Ovary (tissue), 9 donors: Measurements from ENCODE around the gene UNC5A. TPM values are rescaled to one million over a fixed set of nuclear protein-coding genes. Genes with fewer than 3 reads are reported as not detected.

Experiments used
- DNase-seq, 5 donors: peaks; one replicate each; pipeline ENCODE4 v3.0.0-alpha.2; 2019 to 2020
- H3K27ac ChIP-seq, 2 donors: fragments of 200-600 bp; one replicate each; pipeline versions ENCODE4 v1.5.1 to v1.8.0; 2019 to 2022
- H3K27me3 ChIP-seq: fragments of 200-600 bp; one replicate; pipeline ENCODE4 v1.8.0; 2022
- H3K36me3 ChIP-seq: fragments of 200-600 bp; sonication (generic); one replicate; pipeline ENCODE4 v1.5.1; 2019
- H3K4me1 ChIP-seq: one replicate; pipeline ENCODE4 v1.8.1; 2013; ENCODE audit warnings: mild to moderate bottlenecking, moderate library complexity; ENCODE audit not compliant: insufficient read depth
- H3K4me3 ChIP-seq: fragments of 200-600 bp; sonication (generic); one replicate; pipeline ENCODE4 v1.5.1; 2017
- H3K9me3 ChIP-seq, 2 donors: fragments of 200-600 bp in 1 of 2; sonication (generic) in 1 of 2; one replicate each; pipeline versions ENCODE4 v1.5.1 to v1.8.1; 2013 to 2019; ENCODE audit warnings: mild to moderate bottlenecking in 1 of 2, moderate library complexity in 1 of 2
- CTCF ChIP-seq, 3 donors: fragments of 450-650 bp in 2 of 3; fragments of 200-600 bp in 1 of 3; IDR thresholded peaks; one replicate each; pipeline versions ENCODE4 v1.5.1 to v1.8.0; 2016 to 2022; ENCODE audit warnings: antibody characterized with exemption in 3 of 3, mild to moderate bottlenecking in 1 of 3
- EP300 ChIP-seq: sonication (generic); formaldehyde crosslinking; IDR thresholded peaks from one replicate; pipeline ENCODE4 v1.6.1; 2017; ENCODE audit warnings: antibody characterized with exemption
- POLR2A ChIP-seq: fragments of 450-650 bp; IDR thresholded peaks from one replicate; pipeline ENCODE4 v1.6.1; 2017; ENCODE audit warnings: antibody characterized with exemption, mild to moderate bottlenecking, moderate library complexity
- WGBS, 3 donors: extraction: QIAGEN DNeasy Blood & Tissue Kit in 1 of 3; methylation state at CpG; one replicate each; pipeline versions ENCODE4 v1.1.5 to v1.1.7; 2013 to 2017; 5-methylcytosine and 5-hydroxymethylcytosine counted together
- intact Hi-C, 4 donors: fragments of 100-400 bp; cut with DNase I; formaldehyde crosslinking; loops; one replicate each; pipeline versions ENCODE4 v1.11.0 to v1.15.1; 2022 to 2023
- polyA plus RNA-seq, 2 donors: library from polyadenylated mRNA; stranded (reverse); fragments of 200-250 nt in 1 of 2; fragments of 350-450 nt in 1 of 2; fragmentation: Illumina TruSeq in 1 of 2; extraction: RNeasy Lipid Tissue Mini Kit (QIAGEN cat#74804) in 1 of 2; gene quantifications; one replicate each; pipeline ENCODE4 v1.2.3, GENCODE V29; 2013 to 2014
- total RNA-seq, 7 donors: library from RNA; depleted of rRNA in 2 of 7; stranded (reverse); fragments of >200 nt in 2 of 7; fragmentation: NEBNext Ultra II Directional in 3 of 7; extraction: Animal tissue kit (Norgen Biotek cat#: 25700) in 3 of 7; gene quantifications; one replicate each; pipeline versions ENCODE4 v1.1.0 to v1.2.4, GENCODE V29; 2016 to 2023
- donor health status: DM: no; HTN: no; CAD: no; lungs with moderate emphysema.
- donor health status: DM: no; HTN: no; CAD: no.
- donor health status: Bipolar disorder and iron deficiency.
- donor health status: DM: yes; HTN: yes; CAD: no.
- donor health status: DM: no; HTN: no; CAD: no.
- donor health status: DM: yes; HTN: yes; CAD: no.

The UNC5A gene
- total and polyA plus RNA-seq, 9 donors = 0.08 to 0.82 (median 0.26) TPM; not detected in 1

- Histone ChIP-seq H3K4me3 (no peak overlapping the region), H3K27me3 (no peaks in the 10 kb centered on the region), H3K36me3 (no peaks in the 10 kb centered on the region), H3K4me1 (no peaks in the 10 kb centered on the region), H3K9me3 (no peaks in the 10 kb centered on the region), H3K27ac (no peak overlapping the region)
- intact Hi-C loops = no loop called here
- 60 to 76% (median 66%) methylated on average over 21 of the region's 21 CpGs for WGBS, 3 donors
- no peak for DNase-seq
- TF ChIP-seq CTCF (IDR thresholded peaks at IDR 0.05) (no peak), EP300 (no peak), POLR2A (no peak)
Measured at GRCh38 chr5:176822793-176823481, 12.6 kb downstream of the UNC5A start.

GRCh38 chr5:176823869-176824412 is 13.6 kb downstream of the UNC5A start:
- 66 to 70% (median 70%) methylated on average over 19 to 20 of the region's 20 CpGs for WGBS, 3 donors
- Histone ChIP-seq H3K9me3 (no peaks in the 10 kb centered on the region), H3K27me3 (no peaks in the 10 kb centered on the region), H3K36me3 (no peaks in the 10 kb centered on the region), H3K4me1 (no peaks in the 10 kb centered on the region), H3K4me3 (no peak overlapping the region), H3K27ac (no peak overlapping the region)
- no peak for TF ChIP-seq POLR2A
- no peak for TF ChIP-seq EP300
- TF ChIP-seq CTCF (IDR thresholded peaks at IDR 0.05) = no peak
- intact Hi-C loops = no loop called here
- no peak for DNase-seq

- Histone ChIP-seq H3K36me3 (no peaks in the 10 kb centered on the region), H3K27ac (no peak overlapping the region), H3K27me3 (no peaks in the 10 kb centered on the region), H3K4me1 (no peaks in the 10 kb centered on the region), H3K4me3 (no peak overlapping the region), H3K9me3 (no peaks in the 10 kb centered on the region)
- DNase-seq = no peak
- no peak for TF ChIP-seq EP300
- no peak for TF ChIP-seq POLR2A
- TF ChIP-seq CTCF (IDR thresholded peaks at IDR 0.05) = no peak
- WGBS, 3 donors = 80 to 92% (median 87%) methylated on average over 5 of the region's 5 CpGs
- intact Hi-C loops = no loop called here
Measured at GRCh38 chr5:176824604-176825003, 14.2 kb downstream of the UNC5A start.

GRCh38 chr5:176825234-176825633 is 14.9 kb downstream of the UNC5A start:
- H3K27ac ChIP-seq = no peak overlapping the region
- TF ChIP-seq POLR2A (no peak), EP300 (no peak), CTCF (IDR thresholded peaks at IDR 0.05) (no peak)
- H3K9me3 ChIP-seq = no peaks in the 10 kb centered on the region
- WGBS, 3 donors = 77 to 80% (median 79%) methylated on average over 9 of the region's 9 CpGs
- no peaks in the 10 kb centered on the region for H3K27me3 ChIP-seq
- H3K4me3 ChIP-seq = no peak overlapping the region
- H3K36me3 ChIP-seq = no peaks in the 10 kb centered on the region
- intact Hi-C loops = no loop called here
- H3K4me1 ChIP-seq = no peaks in the 10 kb centered on the region
- DNase-seq = no peak
